ENCODE data around the gene EHBP1.
"Not testable (repeated sequence)": the region's sequence is repeated elsewhere in the genome, so short reads cannot be mapped to it uniquely, and the experiment has no call there.

The EHBP1 gene

DNA sequence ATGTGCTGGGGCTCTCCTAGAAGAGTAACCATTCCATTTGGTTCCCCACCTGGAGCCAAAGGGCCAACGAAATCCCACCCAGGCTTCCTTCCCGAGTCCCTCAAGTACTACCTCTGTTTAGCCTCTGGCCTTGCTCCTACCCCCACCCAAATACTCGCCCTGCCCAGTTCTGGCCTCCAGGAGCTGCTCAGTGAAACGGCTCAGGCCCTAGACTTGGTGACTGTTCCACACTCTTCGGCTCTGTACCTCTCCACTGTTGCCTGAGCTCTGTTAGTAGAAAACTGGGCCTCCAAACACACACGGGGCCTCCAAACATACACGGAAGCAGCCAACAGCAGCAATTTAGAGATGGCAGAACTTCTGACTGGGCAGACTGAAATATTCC is 349.3 kb downstream of the EHBP1 start:
- peak; percentile 24 for DNase-seq

DNA sequence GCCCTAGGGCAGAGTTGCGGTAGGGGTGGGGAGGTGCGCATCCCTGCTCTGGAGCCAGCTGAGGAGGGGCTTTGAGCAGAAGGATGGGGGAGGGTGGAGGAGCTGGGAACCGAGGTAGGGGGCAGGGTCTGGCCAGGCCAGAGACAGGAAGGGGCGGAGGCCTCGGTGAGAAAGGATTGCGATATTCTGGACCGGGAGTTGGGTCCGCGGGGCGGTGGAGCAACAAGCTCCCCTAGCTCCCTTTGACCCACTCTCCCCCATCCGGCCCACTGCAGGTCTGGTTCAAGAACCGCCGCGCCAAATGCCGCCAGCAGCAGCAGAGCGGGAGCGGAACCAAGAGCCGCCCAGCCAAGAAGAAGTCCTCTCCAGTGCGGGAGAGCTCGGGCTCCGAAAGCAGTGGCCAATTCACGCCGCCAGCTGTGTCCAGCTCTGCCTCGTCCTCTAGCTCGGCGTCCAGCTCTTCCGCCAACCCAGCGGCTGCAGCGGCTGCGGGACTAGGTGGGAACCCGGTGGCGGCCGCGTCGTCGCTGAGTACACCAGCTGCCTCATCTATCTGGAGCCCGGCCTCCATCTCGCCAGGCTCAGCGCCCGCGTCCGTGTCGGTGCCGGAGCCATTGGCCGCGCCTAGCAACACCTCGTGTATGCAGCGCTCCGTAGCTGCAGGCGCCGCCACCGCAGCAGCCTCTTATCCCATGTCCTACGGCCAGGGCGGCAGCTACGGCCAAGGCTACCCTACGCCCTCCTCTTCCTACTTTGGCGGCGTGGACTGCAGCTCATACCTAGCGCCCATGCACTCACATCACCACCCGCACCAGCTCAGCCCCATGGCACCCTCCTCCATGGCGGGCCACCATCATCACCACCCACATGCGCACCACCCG is 350.0 kb downstream of the EHBP1 start:
- peak; percentile 27 for DNase-seq

DNA sequence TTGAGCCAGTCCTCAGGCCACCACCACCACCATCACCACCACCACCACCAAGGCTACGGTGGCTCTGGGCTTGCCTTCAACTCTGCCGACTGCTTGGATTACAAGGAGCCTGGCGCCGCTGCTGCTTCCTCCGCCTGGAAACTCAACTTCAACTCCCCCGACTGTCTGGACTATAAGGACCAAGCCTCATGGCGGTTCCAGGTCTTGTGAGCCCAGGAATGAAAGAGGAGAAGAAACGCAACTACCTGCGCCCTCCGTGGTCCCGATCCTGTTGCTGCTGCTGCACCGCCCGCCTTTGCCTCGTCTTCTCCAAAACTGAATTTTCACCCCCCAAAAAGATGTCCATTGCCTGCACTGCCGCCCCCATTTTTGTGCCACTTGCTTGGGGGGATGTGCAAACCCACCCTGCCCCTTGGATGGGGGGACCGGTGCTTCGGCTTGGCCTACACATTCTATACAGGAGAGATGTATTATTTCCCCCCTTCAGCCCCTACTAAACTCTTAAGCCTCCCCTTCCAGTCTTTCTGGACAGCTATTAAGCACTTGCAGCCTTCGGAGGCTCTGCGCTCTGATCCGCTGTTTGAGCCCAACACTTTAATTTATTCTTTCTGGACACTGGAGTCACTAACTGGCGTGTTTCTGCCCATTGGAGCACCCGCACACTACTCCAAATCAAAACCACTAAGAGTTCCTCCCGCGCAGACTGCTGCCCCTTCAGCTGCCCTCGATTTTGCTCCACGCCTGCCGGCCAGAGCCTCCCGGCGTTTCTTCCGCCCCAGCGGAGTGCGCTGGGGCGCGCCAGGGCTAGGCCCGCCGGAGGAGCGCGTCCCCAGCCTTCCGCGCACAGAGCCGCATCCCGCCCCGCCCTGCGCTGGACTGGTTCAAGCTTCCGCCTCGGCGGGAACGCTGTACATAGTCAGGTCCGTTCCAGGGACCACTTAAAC is 350.9 kb downstream of the EHBP1 start:
- DNase-seq: peak; percentile 52

DNA sequence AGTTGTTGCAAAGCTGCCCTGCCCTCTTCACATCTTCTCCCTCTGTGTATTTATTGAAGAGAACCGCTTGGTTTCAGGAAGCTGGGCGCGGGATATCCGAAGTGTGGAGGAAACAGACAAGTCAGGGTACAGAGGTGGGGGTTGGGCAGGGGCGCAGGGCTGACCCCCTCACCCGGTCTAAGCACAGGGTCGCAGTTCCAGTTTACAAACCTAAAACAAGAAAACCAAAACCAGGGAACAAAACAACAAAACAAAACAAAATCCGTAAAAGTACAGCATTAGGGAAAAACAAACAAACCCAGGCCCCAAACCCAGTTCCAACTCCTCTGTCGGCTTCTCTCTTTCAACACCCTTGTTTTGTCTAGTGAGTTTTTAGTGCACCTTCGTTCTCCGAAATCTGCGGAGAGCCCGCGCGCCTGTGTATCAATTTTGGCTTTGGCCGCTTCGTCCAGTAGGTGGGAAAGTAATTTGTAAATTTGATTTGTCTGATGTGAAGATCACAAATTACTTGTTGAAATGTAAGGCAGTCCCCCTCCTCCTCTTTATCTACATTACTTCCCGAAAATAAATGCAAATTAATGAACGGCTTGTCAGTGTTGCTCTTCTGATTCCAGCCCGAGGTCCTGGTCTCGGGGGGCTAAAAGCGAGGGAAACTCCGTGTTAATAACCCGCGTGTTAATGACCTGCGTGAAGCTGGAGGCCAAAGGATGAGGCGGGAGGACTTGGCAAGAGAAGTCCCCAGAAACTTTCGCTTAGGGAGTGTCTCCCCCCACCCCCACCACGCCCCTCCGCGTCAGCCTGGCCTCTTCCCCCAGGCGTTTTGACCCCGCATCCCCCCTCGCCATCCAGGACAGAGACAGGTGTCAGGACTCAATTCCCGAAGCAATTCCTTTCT is 352.0 kb downstream of the EHBP1 start:
- peak; percentile 17 for DNase-seq

DNA sequence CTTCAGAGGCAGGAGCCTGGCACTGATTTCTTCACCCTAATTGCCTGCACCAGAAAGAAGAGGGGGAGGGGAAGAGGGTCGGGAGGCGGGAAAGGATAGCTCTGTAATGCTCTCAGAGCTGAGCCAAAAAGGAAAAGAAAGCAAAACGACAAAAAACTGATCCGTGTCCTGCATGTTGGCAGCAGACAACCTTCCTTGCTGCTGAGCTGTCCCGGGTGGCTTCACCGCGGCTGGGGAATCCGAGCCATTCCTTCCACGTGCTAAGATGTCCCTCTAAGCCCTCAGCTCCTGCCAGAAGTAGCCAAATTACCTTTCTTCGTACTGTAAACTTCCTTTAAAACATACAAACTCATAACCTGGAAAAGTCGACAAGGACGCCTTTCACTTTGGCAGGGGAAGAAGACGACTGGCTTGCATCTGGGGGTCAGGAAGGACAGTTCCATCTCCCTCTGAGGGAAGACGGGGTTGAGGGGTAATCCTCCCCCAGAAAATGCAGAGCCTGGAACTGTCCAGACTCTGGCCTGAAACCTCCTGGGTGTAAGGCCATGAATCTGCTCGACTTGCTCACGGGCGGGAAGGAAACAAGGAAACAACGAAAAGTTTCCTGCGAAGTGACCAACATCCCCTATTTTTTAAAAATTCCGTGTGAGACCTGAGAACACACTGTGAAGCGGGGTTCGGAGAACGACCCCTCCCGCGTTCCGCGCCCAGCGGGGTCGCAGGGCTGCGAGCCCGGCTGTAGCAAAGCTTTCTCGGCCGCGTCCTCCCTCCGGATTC is 352.8 kb downstream of the EHBP1 start:
- DNase-seq: peak; percentile 32

DNA sequence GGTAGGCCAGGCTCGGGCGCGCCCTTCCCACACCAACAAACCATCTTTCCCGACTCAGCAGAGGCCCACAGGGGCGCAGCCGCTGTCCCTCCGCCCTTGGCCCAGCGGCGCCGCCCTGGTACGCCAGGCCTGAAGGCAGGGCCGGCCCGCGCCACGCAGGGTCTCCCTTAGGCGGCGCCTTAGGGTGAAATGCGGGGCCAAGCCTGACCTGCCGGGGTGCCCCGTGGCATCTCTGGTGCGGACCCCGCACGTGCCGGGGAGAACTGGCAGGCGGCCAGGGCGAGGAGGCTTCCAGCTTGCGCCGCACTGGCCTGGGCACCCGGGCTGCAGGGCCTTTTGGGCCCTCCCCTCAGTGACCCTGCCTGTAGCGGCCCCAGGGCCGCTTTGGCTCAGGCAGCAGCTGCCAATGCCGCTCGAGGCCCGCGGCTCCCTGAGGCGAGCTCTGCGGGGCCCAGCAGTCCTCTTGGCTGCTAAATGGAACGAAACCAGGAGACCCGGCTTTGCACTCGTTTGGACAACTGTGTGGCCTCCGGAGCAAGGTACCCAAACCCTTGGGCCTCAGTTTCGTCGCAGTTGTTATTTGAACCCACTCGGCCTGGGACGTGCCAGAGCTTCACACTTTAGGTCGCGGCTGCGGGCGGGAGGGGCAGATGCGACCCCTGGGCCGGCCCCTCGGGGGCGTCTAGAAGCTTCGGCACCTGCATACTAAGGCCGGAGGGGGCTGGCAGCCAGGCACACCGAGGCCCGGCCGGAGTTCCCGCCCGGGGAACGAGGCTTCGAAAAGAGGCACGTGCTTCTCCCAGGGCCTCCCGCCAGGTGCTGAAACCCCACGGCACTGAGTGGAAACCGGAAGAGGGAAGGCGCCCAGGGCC is 353.6 kb downstream of the EHBP1 start:
- peak; percentile 33 for DNase-seq

DNA sequence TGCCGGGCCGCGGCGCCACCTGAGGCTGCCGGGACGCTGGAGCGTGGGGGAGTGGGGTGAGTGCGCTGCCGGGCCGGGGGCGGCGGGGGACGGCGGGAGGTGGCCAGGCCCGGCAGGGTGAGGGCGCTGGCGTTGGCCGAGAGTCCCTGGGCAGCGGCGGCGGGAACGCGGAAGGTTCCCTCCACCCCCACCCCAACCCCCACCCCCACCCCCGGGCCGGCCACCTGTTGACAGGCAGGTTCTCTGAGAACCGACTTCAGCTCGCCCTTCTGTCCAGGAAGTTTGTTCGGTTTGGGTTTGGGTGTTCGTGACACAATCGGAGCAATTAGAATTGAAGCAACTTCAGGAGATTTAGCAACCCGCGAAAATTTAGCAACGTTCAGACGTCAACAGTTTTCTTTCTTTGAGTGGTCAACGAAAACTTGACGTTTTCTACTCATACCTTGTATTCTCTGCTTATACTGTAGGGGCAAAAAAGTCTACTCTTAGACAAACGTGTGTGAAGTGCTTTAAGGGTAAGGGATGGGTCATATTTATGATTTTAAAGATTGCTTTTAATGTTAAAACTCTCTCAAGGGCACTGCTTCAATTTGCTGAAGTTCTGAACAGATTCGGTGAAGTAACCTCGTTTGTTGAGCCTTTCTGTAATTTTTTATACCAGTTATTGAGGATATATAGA is 354.4 kb downstream of the EHBP1 start:
- peak; percentile 49 for DNase-seq

DNA sequence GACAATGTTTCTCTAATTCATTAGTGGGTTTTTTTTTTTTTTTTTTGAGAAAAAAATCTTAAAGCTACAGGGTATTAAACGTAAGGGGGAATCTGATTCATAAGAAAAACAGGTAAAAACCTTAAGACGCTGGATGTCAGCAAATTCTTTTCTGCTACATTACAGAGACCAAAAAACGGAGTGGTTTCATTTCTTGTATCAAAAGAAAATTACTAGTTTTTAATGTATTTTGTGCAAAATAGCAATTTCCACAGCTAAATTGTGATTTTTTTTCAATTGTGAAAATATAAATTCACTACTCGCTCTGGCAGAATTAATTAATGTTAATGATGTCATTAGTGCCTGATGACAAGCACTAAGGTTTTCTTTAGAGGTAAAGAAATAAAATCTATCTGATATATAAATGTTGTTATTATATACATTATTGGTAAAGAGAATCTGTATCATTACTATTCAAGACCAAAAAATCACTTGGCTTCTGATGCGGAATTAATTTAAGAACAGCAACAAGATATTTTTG is 355.0 kb downstream of the EHBP1 start:
- DNase-seq: no peak

DNA sequence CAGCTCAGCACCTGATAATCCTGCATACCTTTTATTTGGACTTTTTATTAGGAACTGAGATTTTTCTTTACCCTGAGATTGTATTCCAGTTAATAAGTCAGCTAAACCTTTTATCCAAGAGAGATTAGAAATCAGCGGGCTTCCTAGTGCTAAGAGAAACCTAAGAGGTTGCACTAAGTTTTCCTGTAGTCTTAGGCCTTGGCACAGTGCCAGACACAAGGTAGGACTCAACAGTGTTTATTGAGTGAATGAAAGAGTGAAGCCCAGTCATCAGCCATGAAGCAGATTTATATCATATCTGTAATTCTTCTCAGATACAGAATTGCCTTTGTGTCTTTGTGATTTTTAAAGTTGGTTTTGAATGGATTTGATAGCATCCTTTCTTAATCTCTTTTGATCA is 358.7 kb downstream of the EHBP1 start:
- no peak for DNase-seq

DNA sequence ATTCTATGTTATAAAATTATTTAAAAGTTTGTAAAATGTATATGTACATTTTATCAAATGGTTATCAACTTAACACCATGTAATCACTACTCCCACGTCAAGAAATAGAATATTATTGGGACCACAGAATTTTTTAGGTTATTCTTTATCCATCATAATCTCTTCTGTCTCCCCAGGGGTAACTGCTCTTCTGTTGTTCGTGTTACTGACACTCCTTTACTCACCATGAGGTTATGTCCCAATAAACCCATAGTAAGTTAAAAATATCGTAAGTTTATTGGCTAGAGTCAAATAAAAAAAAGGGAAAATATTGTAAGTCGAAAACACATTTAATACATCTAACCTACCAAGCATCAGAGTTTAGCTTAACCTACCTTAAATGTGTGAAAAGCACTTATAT is 359.1 kb downstream of the EHBP1 start:
- DNase-seq: no peak

DNA sequence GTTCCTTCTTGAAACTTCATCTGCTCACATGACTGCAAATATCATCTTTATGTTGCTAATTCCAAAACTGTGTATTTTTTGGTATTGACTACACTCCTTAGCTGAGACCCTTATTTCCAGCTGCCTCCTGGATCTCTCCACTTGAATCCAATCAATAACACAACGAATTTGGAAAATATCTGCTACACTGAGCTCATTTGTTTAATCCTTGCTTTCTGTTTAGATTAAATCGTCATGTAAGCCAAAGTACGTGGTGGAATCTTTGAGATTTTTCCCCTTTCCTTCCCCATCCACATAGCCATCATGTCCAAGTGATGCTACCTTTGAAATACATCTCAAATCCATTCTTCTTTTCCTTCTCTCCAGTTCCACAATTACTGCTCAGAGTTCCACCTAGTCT is 360.8 kb downstream of the EHBP1 start:
- no peak for DNase-seq

DNA sequence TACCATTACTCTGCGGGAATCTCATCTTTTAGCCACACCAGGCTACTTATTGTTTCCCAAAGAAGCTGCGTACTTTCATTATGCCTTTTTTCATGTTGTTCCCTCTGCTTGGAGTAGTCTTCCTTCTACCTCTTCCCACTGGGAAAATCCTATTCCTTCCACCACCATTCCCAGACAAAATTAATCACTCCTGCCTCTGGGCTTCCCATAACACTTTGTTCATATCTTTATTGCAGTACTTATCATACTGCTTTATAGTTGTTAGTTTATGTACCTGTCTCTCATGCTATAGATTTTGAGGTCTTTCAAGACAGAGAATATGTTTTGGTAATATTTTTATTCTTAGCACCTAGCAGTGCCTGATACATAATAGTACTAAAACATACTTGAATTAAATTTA is 361.3 kb downstream of the EHBP1 start:
- no peak for DNase-seq

DNA sequence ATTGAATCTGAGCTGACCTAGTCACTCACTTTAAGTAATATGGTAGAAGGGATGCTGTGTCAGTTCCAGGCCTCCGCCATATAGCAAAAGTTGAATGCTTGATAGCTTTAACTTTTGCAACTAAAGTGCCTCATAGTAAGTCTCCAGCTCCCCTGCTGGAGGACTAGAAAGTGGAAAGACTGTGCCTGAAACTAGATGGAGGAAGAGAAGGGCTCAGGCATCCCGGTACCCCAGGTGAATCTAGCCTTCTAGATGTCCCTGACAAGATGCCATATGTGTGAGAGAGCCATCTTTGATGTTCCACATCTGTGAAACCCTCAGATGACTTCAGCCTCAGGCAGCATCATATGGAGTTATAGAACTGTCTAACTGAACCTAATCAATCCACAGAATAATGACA is 366.2 kb downstream of the EHBP1 start:
- DNase-seq: no peak

DNA sequence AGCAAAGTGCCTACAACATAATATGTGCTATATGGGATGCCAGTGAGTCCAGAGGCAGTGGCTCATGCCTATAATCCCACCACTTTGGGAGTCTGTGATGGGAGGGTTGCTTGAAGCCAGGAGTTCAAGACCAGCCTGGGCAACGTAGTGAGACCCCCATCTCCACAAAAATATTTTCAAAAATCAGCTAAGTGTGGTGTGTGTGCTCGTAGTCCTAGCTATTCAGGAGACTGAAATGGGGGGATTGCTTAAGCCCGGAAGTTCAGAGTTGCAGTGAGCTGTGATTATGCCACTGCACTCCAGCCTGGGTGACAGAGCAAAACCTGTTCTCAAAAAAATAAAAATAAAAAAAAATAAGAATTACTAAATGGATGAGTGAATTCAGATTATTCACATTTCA is 368.5 kb downstream of the EHBP1 start:
- DNase-seq: no peak

DNA sequence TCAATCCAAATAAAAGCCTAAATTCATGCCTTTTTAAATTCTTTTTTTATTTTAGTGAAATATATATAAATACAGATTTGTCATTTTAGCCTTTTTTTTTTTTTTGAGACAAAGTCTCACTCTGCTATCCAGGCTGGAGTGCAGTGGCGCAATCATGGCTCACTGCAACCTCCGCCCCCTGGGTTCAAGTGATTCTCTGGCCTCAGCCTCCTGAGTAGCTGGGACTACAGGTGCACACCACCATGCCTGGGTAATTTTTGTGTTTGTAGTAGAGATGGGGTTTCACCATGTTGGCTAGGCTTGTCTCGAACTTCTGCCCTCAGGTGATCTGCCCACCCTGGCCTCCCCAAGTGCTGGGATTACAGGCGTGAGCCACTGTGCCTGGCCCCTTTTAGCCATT is 368.9 kb downstream of the EHBP1 start:
- DNase-seq: not testable (repeated sequence)

DNA sequence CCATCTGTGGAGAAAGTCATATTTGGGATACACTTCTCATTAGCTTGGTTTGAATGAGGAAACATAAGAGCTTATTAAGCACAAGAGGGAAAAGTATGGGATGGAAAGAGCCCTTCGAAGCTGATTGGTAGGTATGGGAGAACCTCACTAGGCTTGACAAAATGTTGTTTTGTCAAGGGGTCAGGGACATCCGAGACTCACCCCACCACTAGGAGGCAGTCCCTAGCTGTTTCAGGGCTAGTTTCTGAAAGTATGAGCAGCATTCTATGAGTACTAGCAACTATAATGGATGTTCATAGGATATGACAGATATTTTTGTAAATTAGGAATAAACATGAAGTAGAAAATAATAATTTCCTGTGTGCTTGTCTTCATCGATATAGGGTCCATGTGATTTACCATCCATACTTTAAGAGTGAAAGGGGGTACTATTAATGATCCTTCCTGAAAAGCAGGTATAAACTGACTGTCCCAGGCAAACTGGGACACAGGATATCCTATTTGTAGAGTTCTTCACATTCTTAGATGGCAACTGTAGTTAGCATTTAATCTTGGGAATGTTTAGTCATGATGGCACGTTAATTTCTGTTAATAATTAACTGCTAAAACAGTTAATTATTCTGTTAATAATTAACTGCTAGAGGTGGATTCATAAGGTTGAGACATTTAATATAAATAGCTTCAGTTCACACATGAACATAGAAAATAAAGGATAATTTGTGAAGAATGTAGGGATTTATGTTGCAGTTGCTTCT is 373.5 kb downstream of the EHBP1 start:
- DNase-seq: peak; percentile 64

DNA sequence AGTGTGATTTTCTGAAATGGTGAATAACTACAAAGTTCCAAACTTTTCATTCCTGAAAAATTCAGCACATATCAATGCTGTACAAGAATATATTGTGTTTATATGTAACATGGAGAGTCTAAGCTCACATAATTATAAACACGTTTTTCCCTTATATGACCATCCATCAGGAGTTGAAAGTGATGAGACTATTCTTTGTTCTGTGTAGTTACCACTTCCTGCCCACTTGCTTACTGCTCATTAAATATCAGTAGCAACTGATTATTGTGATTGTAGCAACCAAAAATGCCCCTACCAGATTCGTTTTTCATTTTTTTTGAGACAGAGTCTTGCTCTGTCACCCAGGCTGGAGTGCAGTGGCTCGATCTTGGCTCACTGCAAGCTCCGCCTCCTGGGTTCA is 375.9 kb downstream of the EHBP1 start:
- no peak for DNase-seq

DNA sequence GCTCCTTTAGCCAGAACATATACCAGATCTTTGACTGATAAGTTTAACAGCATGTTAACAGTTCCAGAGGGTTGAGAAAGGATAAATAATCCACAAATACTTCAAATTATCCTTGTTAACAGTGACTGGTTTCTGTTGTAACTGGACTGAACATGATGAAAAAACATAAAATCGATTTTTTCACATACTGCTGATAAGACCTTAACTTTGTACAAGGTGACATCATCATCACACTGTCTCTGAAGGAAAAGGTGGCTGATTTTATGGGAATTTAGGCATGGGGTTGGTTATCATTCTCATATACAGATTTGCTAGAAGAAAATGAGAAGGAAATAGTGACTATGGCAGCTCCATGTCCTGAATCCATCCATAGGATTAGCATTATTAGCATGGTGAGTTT is 381.2 kb downstream of the EHBP1 start:
- no peak for DNase-seq

DNA sequence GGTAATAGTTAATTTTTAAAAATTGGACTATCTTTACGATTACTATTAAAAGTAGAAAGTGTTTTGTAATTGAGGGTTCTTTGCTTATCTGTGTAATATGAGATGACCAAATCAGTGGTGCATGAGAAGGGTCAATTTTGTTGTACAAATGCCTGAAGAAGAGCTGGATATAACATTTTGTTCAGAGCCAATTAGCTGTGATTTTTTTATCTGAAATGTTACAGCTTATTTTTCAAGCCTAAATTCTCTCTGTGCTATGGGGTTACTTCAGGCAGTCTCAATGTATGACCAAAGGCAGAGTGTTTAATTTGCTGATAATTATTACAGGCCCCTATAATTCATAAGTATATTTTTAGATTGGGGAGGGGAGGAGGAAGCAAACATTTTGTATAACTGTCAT is 386.9 kb downstream of the EHBP1 start:
- no peak for DNase-seq

All from hematopoietic multipotent progenitor cell treated with erythropoietin and hydrocortisone succinate and interleukin-3 and kit ligand, for 6 days (in vitro differentiated cells).